A204.1 (cell line): ENCODE results near the gene SLC29A3.
"Not testable (repeated sequence)": the region's sequence is repeated elsewhere in the genome, so short reads cannot be mapped to it uniquely, and the experiment has no call there.

ENCODE experiments used
- FAIRE-seq: peaks from 2 replicates; lab custom pipeline; 2012; peaks lifted over from hg19 to GRCh38; lab: Jason Lieb, UNC

The SLC29A3 gene

GRCh38 chr10:71347587-71348395 is 28.7 kb downstream of the SLC29A3 start:
- no peak for FAIRE-seq

- no peak for FAIRE-seq
Measured at GRCh38 chr10:71348850-71349249, 29.8 kb downstream of the SLC29A3 start.

- no peak for FAIRE-seq
Measured at GRCh38 chr10:71349406-71349805, 30.3 kb downstream of the SLC29A3 start.

GRCh38 chr10:71351087-71351486 is 32.0 kb downstream of the SLC29A3 start:
- no peak for FAIRE-seq

- no peak for FAIRE-seq
Measured at GRCh38 chr10:71351628-71352319, 32.7 kb downstream of the SLC29A3 start.

GRCh38 chr10:71353639-71354038 is 34.6 kb downstream of the SLC29A3 start:
- no peak for FAIRE-seq

- FAIRE-seq, result no peak
Measured at GRCh38 chr10:71354776-71355175, 35.7 kb downstream of the SLC29A3 start.

GRCh38 chr10:71355886-71356285 is 36.8 kb downstream of the SLC29A3 start:
- FAIRE-seq, result no peak

- no peak for FAIRE-seq
Measured at GRCh38 chr10:71357792-71358265, 38.8 kb downstream of the SLC29A3 start.

- no peak for FAIRE-seq
Measured at GRCh38 chr10:71358277-71358676, 39.2 kb downstream of the SLC29A3 start.

- FAIRE-seq, result not testable (repeated sequence)
Measured at GRCh38 chr10:71358906-71359305, 39.8 kb downstream of the SLC29A3 start.

GRCh38 chr10:71359364-71360046 is 40.4 kb downstream of the SLC29A3 start:
- no peak for FAIRE-seq

- no peak for FAIRE-seq
Measured at GRCh38 chr10:71360735-71361134, 41.7 kb downstream of the SLC29A3 start.

- FAIRE-seq, result no peak
Measured at GRCh38 chr10:71361581-71361980, 42.5 kb downstream of the SLC29A3 start.

GRCh38 chr10:71362141-71362540 is 43.1 kb downstream of the SLC29A3 start:
- no peak for FAIRE-seq

GRCh38 chr10:71363936-71364335 is 44.9 kb downstream of the SLC29A3 start:
- FAIRE-seq, result no peak

GRCh38 chr10:71365366-71365765 is 46.3 kb downstream of the SLC29A3 start:
- no peak for FAIRE-seq

GRCh38 chr10:71366690-71367089 is 47.6 kb downstream of the SLC29A3 start:
- no peak for FAIRE-seq

- FAIRE-seq, result no peak
Measured at GRCh38 chr10:71367271-71367670, 48.2 kb downstream of the SLC29A3 start.

GRCh38 chr10:71368176-71368575 is 49.1 kb downstream of the SLC29A3 start:
- FAIRE-seq, result no peak

GRCh38 chr10:71368643-71369042 is 49.6 kb downstream of the SLC29A3 start:
- FAIRE-seq, result no peak

GRCh38 chr10:71369602-71370001 is 50.5 kb downstream of the SLC29A3 start:
- no peak for FAIRE-seq

- no peak for FAIRE-seq
Measured at GRCh38 chr10:71370031-71370430, 51.0 kb downstream of the SLC29A3 start.
